H1 (cell line): ENCODE data around the gene TBC1D19. TPM values are rescaled to one million over a fixed set of nuclear protein-coding genes. Genes with fewer than 3 reads are reported as not detected.

ENCODE experiments used
- CHD7 ChIP-seq: fragments of 300-600 bp; sonication (generic); IDR thresholded peaks from 2 replicates; pipeline ENCODE4 v1.7.1; 2012; ENCODE audit warnings: low read length, moderate library complexity, mild to moderate bottlenecking, inconsistent platforms; ENCODE audit not compliant: insufficient replicate concordance
- TBP ChIP-seq: IDR thresholded peaks from 2 replicates; pipeline ENCODE4 v1.6.1; 2011; ENCODE audit warnings: low read depth, low read length, improper control_type of control experiment
- ZNF274 ChIP-seq: IDR thresholded peaks from 2 replicates; pipeline ENCODE4 v1.7.0; 2012; ENCODE audit warnings: low read length, borderline replicate concordance; ENCODE audit errors: extremely low read depth
- polyA plus RNA-seq, 7 experiments: library from polyadenylated mRNA; depleted of rRNA in 3 of 7; stranded (reverse) in 5 of 7; unstranded in 2 of 7; fragments of >200 nt in 5 of 7; fragments of 200-250 nt in 2 of 7; gene quantifications; 1 replicate in 5 of 7; 2 replicates in 1 of 7; 4 replicates in 1 of 7; pipeline versions ENCODE4 v1.2.1 to v1.2.3, GENCODE V29; 2011 to 2013; ENCODE audit warnings: missing spikeins in 2 of 7, mixed read lengths in 2 of 7
- total RNA-seq: library from RNA; stranded (reverse); fragmentation: NEBNext Ultra II Directional; extraction: Animal tissue kit (Norgen Biotek cat#: 25700); gene quantifications from 2 replicates; pipeline ENCODE4 v1.2.1, GENCODE V29; 2021
- TF ChIP-seq, protein P1 (sequence below): IDR thresholded peaks from 2 replicates; pipeline ENCODE4 v1.6.1; 2012; ENCODE audit warnings: inconsistent platforms

The TBC1D19 gene
- total and polyA plus RNA-seq, 2 of the 8 experiments (the other 6 are each of a cell fraction or from before 2014, with no cell fraction given): 1.9 to 3.5 TPM

DNA sequence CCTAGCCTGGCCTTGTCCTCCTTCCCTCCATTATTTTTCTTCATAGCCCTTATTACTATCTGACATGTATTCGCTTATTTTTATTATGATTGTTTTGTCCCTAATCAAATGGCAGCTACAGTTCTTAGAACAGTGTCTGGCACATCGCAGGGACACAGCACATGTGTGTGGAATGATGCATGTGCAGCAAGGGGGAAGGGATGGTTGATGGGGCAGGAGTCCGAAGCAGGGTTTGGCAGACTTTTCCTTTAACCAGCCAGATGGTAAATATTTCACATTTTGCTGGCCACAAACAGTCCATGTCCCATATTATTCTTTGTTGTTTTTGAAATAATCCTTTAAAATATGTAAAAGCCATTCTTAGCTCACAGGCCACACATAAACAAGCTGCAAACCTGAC, 148.5 kb downstream of the TBC1D19 start (continued):
- TF ChIP-seq CHD7: no peak
- no peak for TF ChIP-seq ZNF274
- TF ChIP-seq TBP: no peak
- TF ChIP-seq, protein P1, sequence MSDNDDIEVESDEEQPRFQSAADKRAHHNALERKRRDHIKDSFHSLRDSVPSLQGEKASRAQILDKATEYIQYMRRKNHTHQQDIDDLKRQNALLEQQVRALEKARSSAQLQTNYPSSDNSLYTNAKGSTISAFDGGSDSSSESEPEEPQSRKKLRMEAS: no peak
